ENCODE results near the gene DMBT1. TPM values are rescaled to one million over a fixed set of nuclear protein-coding genes. Genes with fewer than 3 reads are reported as not detected.

DMBT1 gene
- total RNA-seq, 2 donors from 2014 or later = not detected

DNA sequence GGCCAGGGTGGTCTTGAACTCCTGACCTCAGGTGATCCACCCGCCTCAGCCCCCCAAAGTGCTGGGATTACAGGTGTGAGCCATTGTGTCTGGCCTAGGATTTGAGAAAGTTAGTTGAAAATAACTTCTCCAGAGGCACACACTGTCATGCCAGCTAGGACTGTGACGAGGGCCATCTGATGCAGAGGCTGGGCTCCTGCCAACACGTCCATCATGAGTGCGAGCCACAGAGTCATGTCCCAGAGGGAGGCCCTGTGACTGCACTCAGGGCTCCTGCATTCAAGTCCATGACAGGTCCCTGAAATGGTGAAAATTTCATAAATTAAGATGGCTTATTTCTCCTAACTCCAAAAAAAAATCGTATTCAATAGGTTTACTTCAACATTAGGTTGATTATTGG is 122.0 kb downstream of the DMBT1 start:
- no peaks in the 10 kb centered on the region for H3K4me1 Mint-ChIP-seq (ENCODE audit: low read depth)
- H3K36me3 Mint-ChIP-seq (ENCODE audit: insufficient read depth in 2 of 2) = no peaks in the 10 kb centered on the region
- H3K27ac Mint-ChIP-seq = no peak overlapping the region
- H3K9me3 Mint-ChIP-seq = peaks cover 0 to 2% of the 10 kb centered on the region in 2 donors
- ATAC-seq (replicated peaks in 1 of 2) = no peak
- no peak overlapping the region for H3K4me3 Mint-ChIP-seq
- peaks cover 9% of the 10 kb centered on the region for H3K27me3 Mint-ChIP-seq (ENCODE audit: low read depth)
- DNase-seq = no peak

DNA sequence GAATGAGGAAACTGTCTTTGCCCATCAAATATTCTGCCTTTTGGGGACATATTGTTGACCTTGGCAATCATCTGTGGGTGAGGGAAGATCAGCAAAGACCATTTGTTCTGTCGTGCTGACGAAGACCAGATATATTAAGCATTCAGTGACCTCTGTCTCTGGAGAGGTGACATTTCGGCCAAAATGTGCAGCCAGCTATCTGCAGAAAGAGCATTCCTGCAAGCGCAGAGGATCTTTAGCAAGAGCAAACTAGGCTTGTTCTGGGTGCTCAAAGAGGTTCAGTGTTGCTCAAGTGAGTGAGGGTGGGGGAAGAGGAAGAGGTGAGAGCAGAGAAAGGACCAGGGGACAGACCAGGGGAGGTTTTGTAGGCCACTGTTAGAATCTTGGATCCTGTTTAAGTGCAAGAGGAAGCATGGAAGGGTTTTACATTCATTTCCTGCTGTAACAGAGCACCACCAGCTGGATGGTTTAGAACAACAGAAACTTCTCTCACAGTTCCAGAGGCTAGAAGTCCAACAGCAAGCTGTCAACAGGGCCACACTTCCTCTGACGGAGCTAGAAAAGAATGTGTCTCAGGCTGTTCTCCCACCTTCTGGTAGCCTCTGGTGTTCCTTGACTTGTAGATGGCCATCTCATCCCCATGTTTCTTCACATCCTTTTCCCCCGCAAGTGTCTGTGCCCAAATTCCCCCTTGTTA is 127.9 kb downstream of the DMBT1 start:
- Mint-ChIP-seq H3K27ac (no peak overlapping the region), H3K27me3 (ENCODE audit: low read depth) (peaks cover 17% of the 10 kb centered on the region), H3K4me1 (ENCODE audit: low read depth) (no peaks in the 10 kb centered on the region), H3K36me3 (ENCODE audit: insufficient read depth in 2 of 2) (no peaks in the 10 kb centered on the region), H3K9me3 (peaks cover 0 to 2% of the 10 kb centered on the region in 2 donors), H3K4me3 (no peak overlapping the region)
- ATAC-seq (replicated peaks in 1 of 2) (no peak), DNase-seq (no peak)

DNA sequence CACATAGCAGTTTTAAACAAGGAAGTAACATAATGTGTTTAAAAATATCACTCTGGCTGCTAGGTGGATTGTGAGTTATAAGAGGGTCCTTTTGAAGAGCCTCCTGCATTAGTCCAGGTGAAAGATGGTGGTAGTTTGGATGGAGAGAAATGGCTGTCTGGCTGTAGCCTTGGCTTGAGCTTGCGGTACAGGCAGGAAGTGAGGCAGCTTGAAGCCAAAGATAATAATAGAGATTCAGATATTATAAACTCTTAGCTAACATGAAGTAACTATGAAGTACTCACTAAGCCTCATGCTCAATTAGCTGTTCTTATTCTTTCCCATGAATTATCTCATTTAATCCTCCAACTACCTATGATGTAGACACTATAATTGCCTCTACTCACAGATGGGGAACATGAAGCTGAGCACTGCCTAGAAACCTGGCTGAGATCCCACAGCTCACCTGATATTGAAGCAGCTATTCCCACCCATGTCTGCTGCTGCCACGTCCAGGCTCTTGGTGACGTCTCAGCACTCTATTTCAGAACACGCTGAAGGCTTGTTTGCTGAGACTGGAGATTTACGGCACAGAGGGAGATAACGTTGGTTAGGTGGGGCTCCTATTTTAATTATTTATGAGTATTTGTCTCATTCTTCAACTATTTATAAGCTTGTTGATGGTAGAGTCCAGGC is 128.7 kb downstream of the DMBT1 start:
- H3K4me1 Mint-ChIP-seq (ENCODE audit: low read depth) = no peaks in the 10 kb centered on the region
- H3K9me3 Mint-ChIP-seq = peaks cover 0 to 2% of the 10 kb centered on the region in 2 donors
- H3K27ac Mint-ChIP-seq = no peak overlapping the region
- H3K27me3 Mint-ChIP-seq (ENCODE audit: low read depth) = peaks cover 16% of the 10 kb centered on the region
- ATAC-seq (replicated peaks in 1 of 2) (no peak), DNase-seq (no peak)
- H3K4me3 Mint-ChIP-seq = no peak overlapping the region
- no peaks in the 10 kb centered on the region for H3K36me3 Mint-ChIP-seq (ENCODE audit: insufficient read depth in 2 of 2)

DNA sequence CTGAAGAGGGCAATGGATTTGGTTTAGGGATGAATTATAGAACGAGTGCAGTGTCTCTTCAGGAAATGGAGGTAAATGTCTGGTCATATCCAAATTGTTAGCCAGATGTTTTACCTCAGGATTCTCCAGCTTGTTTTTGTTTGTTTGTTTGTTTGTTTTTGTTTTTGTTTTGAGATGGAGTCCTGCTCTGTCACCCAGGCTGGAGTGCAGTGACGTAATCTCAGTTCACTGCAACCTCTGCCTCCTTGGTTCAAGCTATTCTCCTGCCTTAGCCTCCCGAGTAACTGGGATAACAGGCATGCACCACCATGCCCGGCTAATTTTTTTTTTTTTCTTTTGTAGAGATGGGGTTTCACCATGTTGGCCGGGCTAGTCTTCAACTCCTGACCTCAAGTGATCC is 132.2 kb downstream of the DMBT1 start:
- no peak overlapping the region for H3K27ac Mint-ChIP-seq
- H3K36me3 Mint-ChIP-seq (ENCODE audit: insufficient read depth in 2 of 2) = no peaks in the 10 kb centered on the region
- ATAC-seq (replicated peaks in 1 of 2) (no peak), DNase-seq (no peak)
- H3K4me1 Mint-ChIP-seq (ENCODE audit: low read depth) = no peaks in the 10 kb centered on the region
- no peak overlapping the region for H3K4me3 Mint-ChIP-seq
- H3K27me3 Mint-ChIP-seq (ENCODE audit: low read depth) = peaks cover 10% of the 10 kb centered on the region
- no peaks in the 10 kb centered on the region for H3K9me3 Mint-ChIP-seq

Other genes with a start within 250 kb of the DMBT1 start
- 10 to 100 TPM in 1 of 2 donors, 1 to 10 TPM in 1; 8.7 to 14.8 TPM for gene PLEKHA1, start 186.0 kb upstream of the DMBT1 start, total RNA-seq
- not detected for gene ARMS2, start 106.1 kb upstream of the DMBT1 start, total RNA-seq
- gene HTRA1, start 99.2 kb upstream of the DMBT1 start, total RNA-seq = not detected
- not detected for gene C10orf120, start 139.1 kb downstream of the DMBT1 start, total RNA-seq